WERI-Rb-1 (cell line): ENCODE measurements around the gene PRKX.
"Not testable (repeated sequence)": the region's sequence is repeated elsewhere in the genome, so short reads cannot be mapped to it uniquely, and the experiment has no call there.

Experiments used
- DNase-seq: peaks from one replicate; pipeline ENCODE4 v3.0.0-alpha.2; 2020
- H3K27ac ChIP-seq: fragments of 250-450 bp; sonication (Bioruptor Pico); 2 replicates; pipeline ENCODE4 v1.5.1; 2020; ENCODE audit warnings: mild to moderate bottlenecking, moderate library complexity
- H3K27me3 ChIP-seq: fragments of 250-450 bp; sonication (Bioruptor Pico); 2 replicates; pipeline ENCODE4 v1.5.1; 2021; ENCODE audit warnings: mild to moderate bottlenecking, low read depth, moderate library complexity; ENCODE audit not compliant: insufficient read depth, severe bottlenecking
- H3K36me3 ChIP-seq: fragments of 250-450 bp; sonication (Bioruptor Pico); 2 replicates; pipeline ENCODE4 v1.5.1; 2020; ENCODE audit warnings: mild to moderate bottlenecking, moderate library complexity
- H3K4me3 ChIP-seq: 2 replicates; pipeline ENCODE4 v1.5.1; 2011; ENCODE audit warnings: low read depth, mild to moderate bottlenecking, control low read depth, low read length
- H3K9me3 ChIP-seq: fragments of 250-450 bp; sonication (Bioruptor Pico); 2 replicates; pipeline ENCODE4 v1.5.1; 2021; ENCODE audit warnings: mild to moderate bottlenecking, moderate library complexity; ENCODE audit not compliant: severe bottlenecking
- CTCF ChIP-seq: IDR thresholded peaks from 2 replicates; pipeline ENCODE4 v1.5.1; 2011; ENCODE audit warnings: low read depth, mild to moderate bottlenecking, control low read depth, inconsistent platforms, low read length

Gene PRKX

GRCh38 chrX:3738509-3738908, 25.1 kb upstream of the PRKX start:
- DNase-seq, result no peak
- Histone ChIP-seq H3K9me3 (no peaks in the 10 kb centered on the region), H3K27me3 (peaks cover 9% of the 10 kb centered on the region), H3K27ac (no peak overlapping the region), H3K36me3 (no peaks in the 10 kb centered on the region), H3K4me3 (no peak overlapping the region)
- TF ChIP-seq CTCF, result no peak

GRCh38 chrX:3736536-3736935, 23.1 kb upstream of the PRKX start:
- not testable (repeated sequence) for H3K27me3 ChIP-seq, H3K9me3 ChIP-seq, H3K36me3 ChIP-seq, DNase-seq, H3K4me3 ChIP-seq, H3K27ac ChIP-seq

- not testable (repeated sequence) for H3K27ac ChIP-seq, H3K4me3 ChIP-seq, H3K9me3 ChIP-seq, H3K27me3 ChIP-seq, DNase-seq, H3K36me3 ChIP-seq
Observed at GRCh38 chrX:3735891-3736290, 22.4 kb upstream of the PRKX start.

GRCh38 chrX:3734456-3734855, 21.0 kb upstream of the PRKX start:
- not testable (repeated sequence) for H3K36me3 ChIP-seq, H3K27ac ChIP-seq, DNase-seq, H3K9me3 ChIP-seq, H3K4me3 ChIP-seq, H3K27me3 ChIP-seq

GRCh38 chrX:3733043-3733430, 19.6 kb upstream of the PRKX start:
- Histone ChIP-seq H3K4me3 (no peak overlapping the region), H3K36me3 (no peaks in the 10 kb centered on the region), H3K27me3 (peaks cover 5% of the 10 kb centered on the region), H3K27ac (no peak overlapping the region), H3K9me3 (no peaks in the 10 kb centered on the region)
- no peak for TF ChIP-seq CTCF
- no peak for DNase-seq

- H3K4me3 ChIP-seq, DNase-seq, H3K27ac ChIP-seq, H3K36me3 ChIP-seq, H3K27me3 ChIP-seq, H3K9me3 ChIP-seq: not testable (repeated sequence)
Observed at GRCh38 chrX:3732326-3733042, 19.0 kb upstream of the PRKX start.

DNA sequence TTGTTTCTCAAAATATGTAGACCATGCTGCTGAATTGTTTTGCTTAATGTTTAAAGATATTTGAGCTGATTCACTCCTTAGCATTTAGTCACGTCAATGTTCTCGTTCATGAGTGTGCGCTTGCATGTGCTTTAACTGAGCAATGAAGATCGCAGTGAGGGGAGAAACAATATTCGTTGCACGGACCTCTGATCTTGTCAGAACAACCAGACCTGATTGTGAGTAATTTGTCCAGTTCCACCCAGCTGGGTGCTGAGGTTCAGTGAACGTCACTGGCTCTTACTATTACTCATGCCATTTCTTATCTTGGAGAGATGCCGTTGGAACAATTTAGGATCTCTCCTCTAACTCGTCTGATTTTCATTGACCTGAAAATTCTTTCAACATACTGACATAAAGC, 15.0 kb upstream of the PRKX start:
- TF ChIP-seq CTCF, result no peak
- no peaks in the 10 kb centered on the region for H3K36me3 ChIP-seq
- H3K27me3 ChIP-seq, result no peaks in the 10 kb centered on the region
- no peak for DNase-seq
- H3K9me3 ChIP-seq, result no peaks in the 10 kb centered on the region
- no peak overlapping the region for H3K27ac ChIP-seq
- no peak overlapping the region for H3K4me3 ChIP-seq

DNA sequence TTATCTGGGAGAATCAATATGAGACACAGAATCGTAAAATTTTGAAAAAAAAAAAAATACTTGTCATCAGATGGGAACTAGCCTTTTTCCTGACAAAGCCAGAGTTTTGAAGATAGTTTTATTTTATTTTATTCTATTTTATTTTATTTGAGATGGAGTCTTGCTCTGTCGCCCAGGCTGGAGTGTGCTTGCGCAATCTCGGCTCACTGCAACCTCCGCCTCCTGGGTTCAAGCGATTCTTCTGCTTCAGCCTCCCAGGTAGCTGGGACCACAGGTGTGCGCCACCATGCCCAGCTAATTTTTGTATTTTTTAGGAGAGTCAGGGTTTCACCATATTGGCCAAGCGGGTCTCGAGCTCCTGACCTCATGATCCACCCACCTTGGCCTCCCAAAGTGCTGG, 10.0 kb upstream of the PRKX start:
- not testable (repeated sequence) for H3K36me3 ChIP-seq, DNase-seq, H3K27ac ChIP-seq, H3K4me3 ChIP-seq, H3K27me3 ChIP-seq, H3K9me3 ChIP-seq
